HG03196 (cell line): ENCODE data around the gene RRAD.

Experiments
- ATAC-seq: cut with Tn5 transposase; IDR thresholded peaks from one replicate; pipeline ENCODE4 v1.9.1; 2021; ENCODE audit not compliant: unreplicated experiment

Gene RRAD

GRCh38 chr16:66934138-66934838 lies 9.0 kb upstream of the RRAD start, which contains the start of gene CIAO2B:
Gene CIAO2B (minus strand): TSS chr16:66934402. CDS start chr16:66934364, 38 bp downstream.
- ATAC-seq: peak; percentile 63

GRCh38 chr16:66933776-66934137 lies 8.4 kb upstream of the RRAD start:
- ATAC-seq: peak; percentile 9

- no peak for ATAC-seq
Measured at GRCh38 chr16:66932076-66932475, 6.7 kb upstream of the RRAD start.

- ATAC-seq: no peak
Measured at GRCh38 chr16:66931665-66932064, 6.3 kb upstream of the RRAD start.

GRCh38 chr16:66930189-66930588 lies 4.9 kb upstream of the RRAD start:
- ATAC-seq: no peak

GRCh38 chr16:66928702-66929388 lies 3.5 kb upstream of the RRAD start:
- ATAC-seq: no peak

- no peak for ATAC-seq
Measured at GRCh38 chr16:66927918-66928649, 2.7 kb upstream of the RRAD start.

- ATAC-seq: no peak
Measured at GRCh38 chr16:66926961-66927436, 1.7 kb upstream of the RRAD start.

GRCh38 chr16:66926171-66926947 lies 1.0 kb upstream of the RRAD start:
- ATAC-seq: no peak

- ATAC-seq: no peak
Measured at GRCh38 chr16:66924527-66925321, 611 bp downstream of the RRAD start.

- no peak for ATAC-seq
Measured at GRCh38 chr16:66923866-66924265, 1.5 kb downstream of the RRAD start.

- ATAC-seq: no peak
Measured at GRCh38 chr16:66923247-66923731, 2.0 kb downstream of the RRAD start.

- ATAC-seq: no peak
Measured at GRCh38 chr16:66921729-66922450, 3.4 kb downstream of the RRAD start.

GRCh38 chr16:66920924-66921680 lies 4.2 kb downstream of the RRAD start:
- no peak for ATAC-seq

- no peak for ATAC-seq
Measured at GRCh38 chr16:66920299-66920590, 5.1 kb downstream of the RRAD start.

GRCh38 chr16:66919569-66920298 lies 5.6 kb downstream of the RRAD start:
- ATAC-seq: no peak

GRCh38 chr16:66918803-66919568 lies 6.3 kb downstream of the RRAD start, which contains the start of gene CDH16:
Gene CDH16 (minus strand): TSS chr16:66918885. CDS start chr16:66918065, 820 bp downstream.
- no peak for ATAC-seq
